ENCODE results near the gene AUTS2.

DNA sequence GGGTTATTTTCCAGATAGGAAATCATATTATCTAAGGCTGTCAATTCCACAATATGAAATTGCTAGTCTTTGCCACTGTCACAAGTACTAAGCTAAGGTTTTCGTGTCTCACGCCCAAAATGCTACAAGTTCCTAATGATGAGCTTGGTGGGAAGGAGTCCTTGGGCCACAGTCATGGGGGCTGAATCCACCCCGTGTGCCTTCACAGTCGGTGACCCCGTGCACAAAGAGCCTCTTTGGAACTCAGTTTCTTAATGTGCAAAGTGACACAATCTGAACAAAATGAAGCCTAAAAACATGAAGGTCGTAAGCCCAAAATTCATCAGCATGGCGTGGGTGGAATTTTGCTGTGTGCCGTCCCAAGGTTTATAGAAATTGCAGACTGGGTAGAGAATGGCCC lies 1196.7 kb downstream of the AUTS2 start:
- TF ChIP-seq EZH2 (IDR thresholded peaks at IDR 0.05; ENCODE audit: borderline replicate concordance, low read depth, low read length) (no peak), NFE2 (IDR thresholded peaks at IDR 0.05; ENCODE audit: low read depth) (no peak), HNRNPUL1 (IDR thresholded peaks at IDR 0.05; ENCODE audit: low read length) (no peak), POLR2A (conservative IDR thresholded peaks at IDR 0.05) (no peak), ZNF830 (CRISPR knock-in tag; IDR thresholded peaks at IDR 0.05) (no peak), BCLAF1 (IDR thresholded peaks at IDR 0.05; ENCODE audit: borderline replicate concordance in 1 of 2, control insufficient read depth in 1 of 2, low read depth in 2 of 2, low read length in 1 of 2) (no peak), ARID2 (IDR thresholded peaks at IDR 0.05) (no peak), ZNF133 (CRISPR knock-in tag; IDR thresholded peaks at IDR 0.05) (no peak), ZNF584 (CRISPR knock-in tag; IDR thresholded peaks at IDR 0.05; ENCODE audit: low read depth) (no peak)
- TF ChIP-seq, protein P1, sequence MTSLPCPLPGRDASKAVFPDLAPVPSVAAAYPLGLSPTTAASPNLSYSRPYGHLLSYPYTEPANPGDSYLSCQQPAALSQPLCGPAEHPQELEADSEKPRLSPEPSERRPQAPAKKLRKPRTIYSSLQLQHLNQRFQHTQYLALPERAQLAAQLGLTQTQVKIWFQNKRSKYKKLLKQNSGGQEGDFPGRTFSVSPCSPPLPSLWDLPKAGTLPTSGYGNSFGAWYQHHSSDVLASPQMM (CRISPR knock-in tag; IDR thresholded peaks at IDR 0.05): no peak
- TF ChIP-seq, protein P2, sequence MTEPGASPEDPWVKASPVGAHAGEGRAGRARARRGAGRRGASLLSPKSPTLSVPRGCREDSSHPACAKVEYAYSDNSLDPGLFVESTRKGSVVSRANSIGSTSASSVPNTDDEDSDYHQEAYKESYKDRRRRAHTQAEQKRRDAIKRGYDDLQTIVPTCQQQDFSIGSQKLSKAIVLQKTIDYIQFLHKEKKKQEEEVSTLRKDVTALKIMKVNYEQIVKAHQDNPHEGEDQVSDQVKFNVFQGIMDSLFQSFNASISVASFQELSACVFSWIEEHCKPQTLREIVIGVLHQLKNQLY (CRISPR knock-in tag; conservative IDR thresholded peaks at IDR 0.05): no peak
- TF ChIP-seq, protein P3, sequence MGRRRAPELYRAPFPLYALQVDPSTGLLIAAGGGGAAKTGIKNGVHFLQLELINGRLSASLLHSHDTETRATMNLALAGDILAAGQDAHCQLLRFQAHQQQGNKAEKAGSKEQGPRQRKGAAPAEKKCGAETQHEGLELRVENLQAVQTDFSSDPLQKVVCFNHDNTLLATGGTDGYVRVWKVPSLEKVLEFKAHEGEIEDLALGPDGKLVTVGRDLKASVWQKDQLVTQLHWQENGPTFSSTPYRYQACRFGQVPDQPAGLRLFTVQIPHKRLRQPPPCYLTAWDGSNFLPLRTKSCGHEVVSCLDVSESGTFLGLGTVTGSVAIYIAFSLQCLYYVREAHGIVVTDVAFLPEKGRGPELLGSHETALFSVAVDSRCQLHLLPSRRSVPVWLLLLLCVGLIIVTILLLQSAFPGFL (CRISPR knock-in tag; IDR thresholded peaks at IDR 0.05): no peak
